Liver (tissue), 9 donors: Measurements from ENCODE around the gene PDE4D. TPM values are rescaled to one million over a fixed set of nuclear protein-coding genes. Genes with fewer than 3 reads are reported as not detected.

ENCODE experiments used
- DNase-seq: peaks from one replicate; pipeline ENCODE4 v3.0.0-alpha.2; 2017; ENCODE audit warnings: low spot score
- H3K27ac ChIP-seq, 2 donors: one replicate each; pipeline ENCODE4 v1.7.0; 2013; ENCODE audit warnings: inconsistent platforms in 2 of 2, low read length in 2 of 2, control low read depth in 1 of 2, low read depth in 1 of 2, mild to moderate bottlenecking in 1 of 2
- H3K27me3 ChIP-seq, 4 donors: one replicate each; pipeline versions ENCODE4 v1.6.1 to v1.7.0; 2013; ENCODE audit warnings: low read length in 3 of 4, inconsistent platforms in 1 of 4, mild to moderate bottlenecking in 1 of 4, moderate library complexity in 1 of 4; ENCODE audit not compliant: control insufficient read depth in 4 of 4, insufficient read depth in 4 of 4
- H3K36me3 ChIP-seq, 4 donors: one replicate each; pipeline versions ENCODE4 v1.6.1 to v1.7.0; 2013; ENCODE audit warnings: low read length in 3 of 4, mild to moderate bottlenecking in 3 of 4, low read depth in 1 of 4, moderate library complexity in 1 of 4; ENCODE audit not compliant: control insufficient read depth in 4 of 4, insufficient read depth in 3 of 4
- H3K4me1 ChIP-seq, 4 donors: one replicate each; pipeline versions ENCODE4 v1.6.1 to v1.7.0; 2013; ENCODE audit warnings: low read length in 3 of 4, mild to moderate bottlenecking in 3 of 4, moderate library complexity in 1 of 4; ENCODE audit not compliant: control insufficient read depth in 4 of 4, insufficient read depth in 4 of 4
- H3K4me3 ChIP-seq, 3 donors: one replicate each; pipeline versions ENCODE4 v1.6.1 to v1.7.0; 2013; ENCODE audit warnings: low read length in 3 of 3, control low read depth in 1 of 3, low read depth in 1 of 3, mild to moderate bottlenecking in 1 of 3
- H3K9ac ChIP-seq, 2 donors: one replicate each; pipeline ENCODE4 v1.7.0; 2013; ENCODE audit warnings: low read length in 2 of 2, mild to moderate bottlenecking in 2 of 2, moderate library complexity in 2 of 2, control low read depth in 1 of 2, low read depth in 1 of 2
- H3K9me3 ChIP-seq, 4 donors: one replicate each; pipeline versions ENCODE4 v1.6.1 to v1.7.0; 2013; ENCODE audit warnings: low read length in 3 of 4; ENCODE audit not compliant: control insufficient read depth in 4 of 4
- CTCF ChIP-seq: fragments of 150-350 bp; IDR thresholded peaks from 2 replicates; pipeline ENCODE4 v1.5.1; 2017; ENCODE audit warnings: improper control_type of control experiment, low read depth, low read length; ENCODE audit not compliant: missing input control
- EGR1 ChIP-seq, 2 donors: IDR thresholded peaks; 2 replicates each; pipeline ENCODE4 v1.6.1; 2016 to 2018; ENCODE audit warnings: antibody characterized with exemption in 2 of 2, low read depth in 2 of 2
- FOXA1 ChIP-seq: IDR thresholded peaks from 2 replicates; pipeline ENCODE4 v1.6.1; 2016; ENCODE audit warnings: antibody characterized with exemption
- FOXA2 ChIP-seq: IDR thresholded peaks from 2 replicates; pipeline ENCODE4 v1.6.1; 2016; ENCODE audit warnings: antibody characterized with exemption
- GABPA ChIP-seq, 2 donors: IDR thresholded peaks in 1 of 2; conservative IDR thresholded peaks in 1 of 2; 2 replicates each; pipeline ENCODE4 v1.6.1; 2016; ENCODE audit warnings: antibody characterized with exemption in 2 of 2, mild to moderate bottlenecking in 1 of 2, moderate library complexity in 1 of 2
- HNF4A ChIP-seq, 2 donors: conservative IDR thresholded peaks; 2 replicates each; pipeline ENCODE4 v1.6.1; 2016; ENCODE audit warnings: antibody characterized with exemption in 2 of 2, mild to moderate bottlenecking in 2 of 2
- HNF4G ChIP-seq: IDR thresholded peaks from 2 replicates; pipeline ENCODE4 v1.6.1; 2016; ENCODE audit warnings: antibody characterized with exemption
- JUND ChIP-seq, 2 donors: IDR thresholded peaks; 2 replicates each; pipeline ENCODE4 v1.6.1; 2016; ENCODE audit warnings: antibody characterized with exemption in 2 of 2
- NR2F2 ChIP-seq: IDR thresholded peaks from 2 replicates; pipeline ENCODE4 v1.6.1; 2016; ENCODE audit warnings: antibody characterized with exemption
- RAD21 ChIP-seq, 2 donors: IDR thresholded peaks; 2 replicates each; pipeline ENCODE4 v1.6.1; 2016; ENCODE audit warnings: antibody characterized with exemption in 2 of 2, mild to moderate bottlenecking in 2 of 2
- REST ChIP-seq: IDR thresholded peaks from 2 replicates; pipeline ENCODE4 v1.6.1; 2016; ENCODE audit warnings: antibody characterized with exemption, mild to moderate bottlenecking
- RXRA ChIP-seq, 2 donors: IDR thresholded peaks; 2 replicates each; pipeline ENCODE4 v1.6.1; 2017 to 2018; ENCODE audit warnings: antibody characterized with exemption in 2 of 2, mild to moderate bottlenecking in 1 of 2
- SP1 ChIP-seq: IDR thresholded peaks from 2 replicates; pipeline ENCODE4 v1.6.1; 2018; ENCODE audit warnings: antibody characterized with exemption, mild to moderate bottlenecking
- TAF1 ChIP-seq: conservative IDR thresholded peaks from 2 replicates; pipeline ENCODE4 v1.6.1; 2016; ENCODE audit warnings: antibody characterized with exemption, mild to moderate bottlenecking
- YY1 ChIP-seq: IDR thresholded peaks from 2 replicates; pipeline ENCODE4 v1.6.1; 2016; ENCODE audit warnings: antibody characterized with exemption, mild to moderate bottlenecking
- ZBTB33 ChIP-seq: IDR thresholded peaks from 2 replicates; pipeline ENCODE4 v1.6.1; 2016; ENCODE audit warnings: antibody characterized with exemption
- WGBS: extraction: QIAGEN DNeasy Blood & Tissue Kit; methylation state at CpG from one replicate; pipeline ENCODE4 v1.1.7; 2013; 5-methylcytosine and 5-hydroxymethylcytosine counted together
- polyA plus RNA-seq, 2 donors: library from polyadenylated mRNA; stranded (reverse) in 1 of 2; unstranded in 1 of 2; fragments of 200-250 nt in 1 of 2; fragments of >200 nt in 1 of 2; fragmentation: Nextera tagmentation in 1 of 2; extraction: Ambion mirVana in 1 of 2; gene quantifications; one replicate each; pipeline versions ENCODE4 v1.2.1 to v1.2.3, GENCODE V29; 2013 to 2015
- total RNA-seq, 2 donors: library from RNA; depleted of rRNA; stranded (reverse); fragments of >200 nt; gene quantifications; one replicate each; pipeline ENCODE4 v1.2.3, GENCODE V29; 2014
- TF ChIP-seq, protein P1 (sequence below): IDR thresholded peaks from 2 replicates; pipeline ENCODE4 v1.6.1; 2016; ENCODE audit warnings: antibody characterized with exemption
- TF ChIP-seq, protein P2 (sequence below): IDR thresholded peaks from 2 replicates; pipeline ENCODE4 v1.6.1; 2016; ENCODE audit warnings: antibody characterized with exemption
- donor health status: healthy.
- donor health status: healthy.
- donor health status: healthy.
- donor health status: healthy.
- donor health status: healthy.

Gene PDE4D
- total and polyA plus RNA-seq, 4 donors, result 0.67 to 11.9 (median 6.5) TPM

DNA sequence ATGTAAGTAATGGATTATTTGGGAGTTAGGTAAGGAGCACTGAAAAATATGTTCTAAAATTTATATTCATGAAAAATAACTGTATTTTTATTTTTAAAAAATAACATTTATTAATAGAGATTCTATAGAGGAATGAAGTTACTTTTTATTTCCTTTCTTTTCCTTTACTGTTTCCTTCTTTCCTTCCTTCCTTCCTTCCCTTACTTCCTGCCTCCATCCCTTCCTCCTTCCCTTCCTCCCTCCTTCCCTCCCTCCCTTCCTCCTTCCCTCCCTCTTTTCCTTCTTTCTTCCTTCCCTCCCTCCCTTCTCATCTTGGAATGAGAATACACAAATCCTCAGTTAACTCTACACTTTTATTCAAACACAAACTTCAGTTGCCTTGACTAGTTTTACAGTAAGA is 750.6 kb downstream of the PDE4D start (continued):
- no peak for TF ChIP-seq ZBTB33
- TF ChIP-seq YY1, result no peak
- no peak for TF ChIP-seq GABPA (IDR thresholded peaks at IDR 0.05 in 1 of 2, conservative IDR thresholded peaks at IDR 0.05 in 1 of 2)
- no peak for TF ChIP-seq HNF4A (conservative IDR thresholded peaks at IDR 0.05)

DNA sequence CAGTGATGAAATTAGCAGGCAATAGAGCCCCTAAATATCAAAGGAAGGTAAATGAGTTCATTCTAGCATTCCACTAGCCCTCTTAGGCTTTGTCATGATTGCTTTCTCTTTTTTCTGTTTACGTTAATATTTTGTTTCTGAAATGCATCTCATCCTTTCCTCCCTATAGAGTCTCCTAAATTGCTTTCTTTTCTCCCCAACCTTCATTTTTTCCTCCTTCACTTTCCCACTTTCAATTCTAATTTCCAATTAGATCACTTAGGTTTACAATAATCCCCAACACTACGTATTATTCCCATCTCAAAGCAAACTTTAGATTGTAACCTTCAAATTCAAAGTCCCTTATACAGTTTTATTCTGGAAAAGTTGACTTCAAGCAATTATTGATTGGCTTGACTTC is 751.4 kb downstream of the PDE4D start:
- Histone ChIP-seq H3K36me3 (no peaks in the 10 kb centered on the region), H3K27me3 (no peaks in the 10 kb centered on the region), H3K9ac (no peak overlapping the region), H3K9me3 (no peaks in the 10 kb centered on the region), H3K4me3 (no peak overlapping the region), H3K4me1 (no peaks in the 10 kb centered on the region), H3K27ac (no peak overlapping the region)
- TF ChIP-seq, protein P1, sequence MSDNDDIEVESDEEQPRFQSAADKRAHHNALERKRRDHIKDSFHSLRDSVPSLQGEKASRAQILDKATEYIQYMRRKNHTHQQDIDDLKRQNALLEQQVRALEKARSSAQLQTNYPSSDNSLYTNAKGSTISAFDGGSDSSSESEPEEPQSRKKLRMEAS, result no peak
- TF ChIP-seq FOXA1 (no peak), CTCF (no peak), ZBTB33 (no peak), NR2F2 (no peak), RAD21 (IDR thresholded peaks at IDR 0.05) (no peak), TAF1 (no peak), YY1 (no peak), FOXA2 (no peak), HNF4G (no peak), EGR1 (IDR thresholded peaks at IDR 0.05; ENCODE audit: low read depth in 2 of 2) (no peak), RXRA (IDR thresholded peaks at IDR 0.05) (no peak), GABPA (IDR thresholded peaks at IDR 0.05 in 1 of 2, conservative IDR thresholded peaks at IDR 0.05 in 1 of 2) (no peak), REST (no peak), HNF4A (conservative IDR thresholded peaks at IDR 0.05) (no peak), JUND (IDR thresholded peaks at IDR 0.05) (no peak), SP1 (no peak)
- TF ChIP-seq, protein P2, sequence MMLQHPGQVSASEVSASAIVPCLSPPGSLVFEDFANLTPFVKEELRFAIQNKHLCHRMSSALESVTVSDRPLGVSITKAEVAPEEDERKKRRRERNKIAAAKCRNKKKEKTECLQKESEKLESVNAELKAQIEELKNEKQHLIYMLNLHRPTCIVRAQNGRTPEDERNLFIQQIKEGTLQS, result no peak
- DNase-seq, result no peak
- WGBS, result 92% methylated on average over 2 of the region's 2 CpGs
